GM12878 (cell line): ENCODE results near the gene SHPK. TPM values are rescaled to one million over a fixed set of nuclear protein-coding genes. Genes with fewer than 3 reads are reported as not detected.

ENCODE experiments used
- ATAC-seq: fragments of 200-7000 bp; cut with Tn5 transposase; 3 replicates; pipeline ENCODE4 v1.9.1; 2020; ENCODE audit warnings: mild to moderate bottlenecking, moderate library complexity
- BruUV-seq: library from RNA; stranded (reverse); fragments of 400-500 nt; replicated peaks from 2 replicates; lab custom pipeline; 2021; lab: Mats Ljungman, UMichigan
- CTCF ChIA-PET: fragments of 300-600 bp; sonication (Branson Sonifier 250); formaldehyde crosslinking; extraction: SDS; loops from one replicate; lab custom pipeline; 2021; ENCODE audit warnings: inconsistent platforms; lab: Yijun Ruan, JAX
- POLR2A ChIA-PET: fragments of 350-600 bp; formaldehyde crosslinking; extraction: SDS; loops from one replicate; lab custom pipeline; 2021; ENCODE audit warnings: inconsistent platforms; lab: Charles Lee
- RAD21 ChIA-PET: fragments of 300-600 bp; sonication (Branson Sonifier 250); formaldehyde crosslinking; loops from one replicate; lab custom pipeline; 2023; ENCODE audit warnings: antibody characterized with exemption; ENCODE audit not compliant: unreplicated experiment; lab: Charles Lee
- SMC1A ChIA-PET: fragments of 300-600 bp; sonication (Branson Sonifier 250); formaldehyde crosslinking; loops from one replicate; lab custom pipeline; 2023; ENCODE audit not compliant: unreplicated experiment, uncharacterized antibody; lab: Charles Lee
- DNase-seq: peaks from one replicate; pipeline ENCODE4 v3.0.0-alpha.2; 2011; ENCODE audit warnings: low read depth, low spot score
- FAIRE-seq: peaks from 3 replicates; lab custom pipeline; 2011; peaks lifted over from hg19 to GRCh38; lab: Jason Lieb, UNC
- H2AFZ ChIP-seq: 2 replicates; pipeline ENCODE4 v1.6.0; 2011; ENCODE audit warnings: low read depth, low read length, control low read depth; ENCODE audit not compliant: control insufficient read depth
- H3K27ac ChIP-seq: 2 replicates; pipeline ENCODE4 v1.5.1; 2011; ENCODE audit warnings: control low read depth; ENCODE audit not compliant: control insufficient read depth, insufficient read depth
- H3K27me3 ChIP-seq, 2 experiments: replicated peaks in 1 of 2; 2 replicates each; pipeline versions ENCODE4 v1.6.0 to v1.6.1; 2011; ENCODE audit warnings: low read length in 1 of 2; ENCODE audit not compliant: control insufficient read depth in 2 of 2, insufficient read depth in 2 of 2
- H3K36me3 ChIP-seq, 2 experiments: 2 replicates each; pipeline ENCODE4 v1.5.1; 2011; ENCODE audit warnings: low read length in 1 of 2; ENCODE audit not compliant: control insufficient read depth in 2 of 2, insufficient read depth in 2 of 2
- H3K4me1 ChIP-seq: 2 replicates; pipeline ENCODE4 v1.6.1; 2011; ENCODE audit warnings: mild to moderate bottlenecking, low read length, moderate library complexity, mixed read lengths; ENCODE audit not compliant: control insufficient read depth, insufficient read depth
- H3K4me2 ChIP-seq: 2 replicates; pipeline ENCODE4 v1.6.0; 2011; ENCODE audit warnings: control low read depth; ENCODE audit not compliant: control insufficient read depth, insufficient read depth
- H3K4me3 ChIP-seq: fragments of 200-600 bp; sonication (generic); 2 replicates; pipeline ENCODE4 v1.5.1; 2016
- H3K79me2 ChIP-seq: 2 replicates; pipeline ENCODE4 v1.6.0; 2011; ENCODE audit warnings: low read length; ENCODE audit not compliant: control insufficient read depth, insufficient read depth
- H3K9ac ChIP-seq: 2 replicates; pipeline ENCODE4 v1.8.0; 2011; ENCODE audit warnings: low read length, control low read depth, mixed read lengths; ENCODE audit not compliant: control insufficient read depth, insufficient read depth
- H3K9me3 ChIP-seq: replicated peaks from 3 replicates; pipeline ENCODE4 v1.5.1; 2011; ENCODE audit warnings: mild to moderate bottlenecking, low read length; ENCODE audit not compliant: control insufficient read depth, insufficient read depth
- H4K20me1 ChIP-seq: 2 replicates; pipeline ENCODE4 v1.6.0; 2011; ENCODE audit not compliant: control insufficient read depth, insufficient read depth
- BCL3 ChIP-seq: IDR thresholded peaks from 2 replicates; pipeline ENCODE4 v1.6.1; 2011; ENCODE audit warnings: borderline replicate concordance, low read depth, mild to moderate bottlenecking, moderate library complexity, low read length; ENCODE audit not compliant: insufficient read depth, poor library complexity, severe bottlenecking
- CEBPB ChIP-seq, 2 experiments: fragments of 150-350 bp in 1 of 2; IDR thresholded peaks; 2 replicates each; pipeline ENCODE4 v1.6.1; 2012 to 2014; ENCODE audit warnings: low read depth in 2 of 2, low read length in 2 of 2, borderline replicate concordance in 1 of 2, inconsistent platforms in 1 of 2
- HDAC2 ChIP-seq: fragments of 200-600 bp; sonication (generic); IDR thresholded peaks from 2 replicates; pipeline ENCODE4 v1.6.1; 2017
- MEF2B ChIP-seq: fragments of 450-650 bp; IDR thresholded peaks from 2 replicates; pipeline ENCODE4 v1.6.1; 2018; ENCODE audit warnings: mild to moderate bottlenecking, moderate library complexity; ENCODE audit not compliant: partially characterized antibody, poor library complexity, severe bottlenecking
- PML ChIP-seq: IDR thresholded peaks from 2 replicates; pipeline ENCODE4 v1.6.1; 2012; ENCODE audit warnings: low read length, inconsistent platforms
- POU2F2 ChIP-seq: IDR thresholded peaks from 3 replicates; pipeline ENCODE4 v1.6.1; 2011; ENCODE audit warnings: low read depth, mild to moderate bottlenecking, low read length, borderline replicate concordance
- PRDM15 ChIP-seq: fragments of 450-650 bp; formaldehyde crosslinking; IDR thresholded peaks from 2 replicates; pipeline ENCODE4 v1.4.0; 2020; ENCODE audit warnings: mild to moderate bottlenecking, moderate library complexity
- RELA ChIP-seq: fragments of 450-650 bp; IDR thresholded peaks from 2 replicates; pipeline ENCODE4 v1.8.0; 2014; ENCODE audit warnings: borderline replicate concordance; ENCODE audit not compliant: partially characterized antibody
- SMAD5 ChIP-seq: IDR thresholded peaks from 2 replicates; pipeline ENCODE4 v1.6.1; 2016; ENCODE audit warnings: antibody characterized with exemption, low read depth
- ZNF207 ChIP-seq: fragments of 450-650 bp; IDR thresholded peaks from 2 replicates; pipeline ENCODE4 v1.6.1; 2014; ENCODE audit warnings: antibody characterized with exemption, mild to moderate bottlenecking, borderline replicate concordance
- ZNF217 ChIP-seq: fragments of 450-650 bp; IDR thresholded peaks from 2 replicates; pipeline ENCODE4 v1.6.1; 2017; ENCODE audit warnings: antibody characterized with exemption, mild to moderate bottlenecking
- ZNF687 ChIP-seq: fragments of 450-650 bp; IDR thresholded peaks from 2 replicates; pipeline ENCODE4 v1.6.1; 2017; ENCODE audit warnings: mild to moderate bottlenecking, moderate library complexity
- whole genome bisulfite sequencing: methylation state at CpG from one replicate; pipeline ENCODE4 v1.1.6; 2016; ENCODE audit warnings: low lambda C conversion rate; ENCODE audit not compliant: insufficient replicate concordance, insufficient coverage; ENCODE audit errors: missing lambda C conversion rate; 5-methylcytosine and 5-hydroxymethylcytosine counted together
- in situ Hi-C: fragments of 300-500 bp; cut with MboI; formaldehyde crosslinking; loops from 9 replicates; pipeline ENCODE4 v1.14.3; 2018; ENCODE audit warnings: mixed read lengths
- intact Hi-C: fragments of 100-400 bp; cut with micrococcal nuclease; formaldehyde crosslinking; loops from one replicate; pipeline ENCODE4 v1.14.2; 2022; ENCODE audit not compliant: unreplicated experiment
- polyA plus RNA-seq, 11 experiments: library from polyadenylated mRNA; depleted of rRNA in 4 of 11; unstranded in 6 of 11; stranded (reverse) in 5 of 11; fragments of >200 nt; fragmentation: Nextera tagmentation in 4 of 11; fragmentation: Illumina TruSeq in 1 of 11; extraction: Ambion mirVana in 4 of 11; extraction: Trizol in 1 of 11; gene quantifications; 1 replicate in 1 of 11; 2 replicates in 10 of 11; pipeline versions ENCODE4 v1.2.1 to v1.2.3, GENCODE V29; 2011 to 2016; ENCODE audit warnings: inconsistent platforms in 2 of 11, missing spikeins in 2 of 11, low read depth in 1 of 11
- total RNA-seq, 4 experiments: library from RNA; depleted of rRNA in 3 of 4; stranded (reverse); fragments of >200 nt in 3 of 4; fragmentation: Illumina TruSeq in 1 of 4; extraction: Trizol in 1 of 4; gene quantifications; 2 replicates each; pipeline versions ENCODE4 v1.2.1 to v1.2.3, GENCODE V29; 2013 to 2021

The SHPK gene
- total and polyA plus RNA-seq, 10 of the 15 experiments (the other 5 are each of a cell fraction or from before 2014, with no cell fraction given): 1.7 to 16.6 (median 12.9) TPM

GRCh38 chr17:3672571-3672970, 36.5 kb upstream of the SHPK start (continued):
- TF ChIP-seq MEF2B: no peak
- TF ChIP-seq POU2F2: no peak
- no peak for TF ChIP-seq ZNF687
- TF ChIP-seq ZNF207: no peak
- no peak for TF ChIP-seq SMAD5
- TF ChIP-seq PML: no peak
- TF ChIP-seq HDAC2: no peak

- Histone ChIP-seq H3K36me3 (no peaks in the 10 kb centered on the region), H4K20me1 (no peaks in the 10 kb centered on the region), H2AFZ (no peak overlapping the region), H3K79me2 (peaks cover 20% of the 10 kb centered on the region), H3K27me3 (no peaks in the 10 kb centered on the region), H3K4me1 (peaks cover 8% of the 10 kb centered on the region), H3K27ac (peak overlapping the region; percentile 86; the same call in 1 of the 2 replicates), H3K4me2 (peak overlapping the region; percentile 97), H3K4me3 (peak overlapping the region; percentile 84), H3K9me3 (no peaks in the 10 kb centered on the region), H3K9ac (peak overlapping the region; percentile 98)
- no TSS peak for BruUV-seq
- ChIA-PET CTCF (interaction anchor here (1.0 to 1.9 kb wide), 2 partner anchors 13 to 33 kb away, joined by 4 to 10 read pairs; partner anchors contain the start of genes CTNS and SHPK), POLR2A (no interaction called here), RAD21 (no interaction called here), SMC1A (interaction anchor here (1.2 kb wide), 1 partner anchor 10 kb away, joined by 3 read pairs; no protein-coding TSS in a partner anchor)
- ATAC-seq (no peak), FAIRE-seq (peak; percentile 23), DNase-seq (no peak)
- intact Hi-C loops (loop anchor here (10.0 kb wide), 1 partner anchor 115 kb away; the partner anchor contains the start of gene TRPV3), in situ Hi-C loops (no loop called here)
- WGBS: 34% methylated on average over 12 of the region's 12 CpGs
- TF ChIP-seq ZNF217 (no peak), PRDM15 (CRISPR knock-in tag) (no peak), BCL3 (no peak), RELA (no peak), CEBPB (IDR thresholded peaks at IDR 0.05; ENCODE audit: borderline replicate concordance in 1 of 2, low read depth in 2 of 2, low read length in 2 of 2) (no peak)
These were observed 33.5 kb upstream of the SHPK start for GRCh38 chr17:3669548-3669947.
